Hepatocyte (in vitro differentiated cells): ENCODE measurements around the gene C1orf50.
"Not testable (repeated sequence)": the region's sequence is repeated elsewhere in the genome, so short reads cannot be mapped to it uniquely, and the experiment has no call there.

ENCODE experiments used
- CTCF ChIP-seq: fragments of 200-600 bp; sonication (generic); IDR thresholded peaks from 2 replicates; pipeline ENCODE4 v1.5.1; 2016; ENCODE audit warnings: antibody characterized with exemption, mild to moderate bottlenecking; ENCODE audit not compliant: poor library complexity
- EZH2phosphoT487 ChIP-seq: fragments of 200-600 bp; sonication (generic); IDR thresholded peaks from one replicate; pipeline ENCODE4 v1.6.1; 2018; ENCODE audit warnings: antibody characterized with exemption, mild to moderate bottlenecking, low read depth, moderate library complexity; ENCODE audit not compliant: unreplicated experiment, severe bottlenecking

GRCh38 chr1:42725820-42726219, 41.2 kb upstream of the C1orf50 start:
- not testable (repeated sequence) for TF ChIP-seq EZH2phosphoT487, CTCF
